Measurements from ENCODE around the gene STK17A. TPM values are rescaled to one million over a fixed set of nuclear protein-coding genes. Genes with fewer than 3 reads are reported as not detected.

STK17A gene
- total and polyA plus RNA-seq, 2 of the 8 experiments (the other 6 are each of a cell fraction or from before 2014, with no cell fraction given): 2.2 to 12.2 TPM

DNA sequence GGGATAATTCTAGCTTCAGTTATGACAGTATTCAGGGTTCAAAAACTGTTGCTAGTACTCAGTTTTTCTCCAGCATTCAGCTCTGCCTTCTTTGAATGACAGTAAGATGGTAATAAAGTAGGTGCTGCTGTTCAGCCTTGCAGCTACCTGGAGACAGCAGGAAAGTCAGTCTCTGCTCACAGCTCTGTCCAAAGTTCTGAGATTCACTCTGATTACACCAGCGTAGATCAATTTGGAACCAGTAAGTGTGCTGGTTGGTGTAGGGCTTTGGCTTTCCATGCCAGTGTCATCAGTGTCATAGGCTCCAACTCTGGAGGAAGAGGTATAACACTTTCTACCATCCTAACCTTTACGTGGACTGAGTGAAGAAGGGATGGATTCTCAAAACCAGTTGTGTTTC, 26.2 kb downstream of the STK17A start (continued):
- TF ChIP-seq SUZ12 (IDR thresholded peaks at IDR 0.05; ENCODE audit: low read length) (no peak), BCL11A (IDR thresholded peaks at IDR 0.05; ENCODE audit: low read depth in 2 of 2, low read length in 2 of 2) (no peak), POU5F1 (IDR thresholded peaks at IDR 0.05; ENCODE audit: low read depth, low read length) (no peak)
